GM18505 (cell line): Measurements from ENCODE around the gene AGR2.
"Not testable (repeated sequence)": the region's sequence is repeated elsewhere in the genome, so short reads cannot be mapped to it uniquely, and the experiment has no call there.

Experiments used
- ATAC-seq: cut with Tn5 transposase; IDR thresholded peaks from one replicate; pipeline ENCODE4 v1.9.1; 2021; ENCODE audit not compliant: unreplicated experiment
- POLR2A ChIP-seq: IDR thresholded peaks from 4 replicates; pipeline ENCODE4 v1.6.1; 2011; ENCODE audit warnings: borderline replicate concordance; ENCODE audit not compliant: insufficient read depth, insufficient read length; ENCODE audit errors: extremely low read depth

Gene AGR2

GRCh38 chr7:16778476-16778875, 26.3 kb downstream of the AGR2 start:
- no peak for TF ChIP-seq POLR2A
- ATAC-seq, result no peak

- no peak for ATAC-seq
- no peak for TF ChIP-seq POLR2A
These were observed 28.7 kb downstream of the AGR2 start for GRCh38 chr7:16776053-16776452.

- TF ChIP-seq POLR2A, result no peak
These were observed 29.8 kb downstream of the AGR2 start for GRCh38 chr7:16774986-16775385.

GRCh38 chr7:16774294-16774693, 30.5 kb downstream of the AGR2 start:
- no peak for TF ChIP-seq POLR2A
- ATAC-seq, result no peak

More at GRCh38 chr7:16774986-16775385, 29.8 kb downstream of the AGR2 start:
- no peak for ATAC-seq

GRCh38 chr7:16773884-16774283, 30.9 kb downstream of the AGR2 start:
- no peak for TF ChIP-seq POLR2A
- no peak for ATAC-seq

GRCh38 chr7:16773326-16773725, 31.5 kb downstream of the AGR2 start:
- TF ChIP-seq POLR2A, result no peak
- no peak for ATAC-seq

- no peak for TF ChIP-seq POLR2A
- no peak for ATAC-seq
These were observed 34.0 kb downstream of the AGR2 start for GRCh38 chr7:16770657-16771329.

GRCh38 chr7:16769994-16770393, 34.8 kb downstream of the AGR2 start:
- ATAC-seq, result not testable (repeated sequence)

- no peak for TF ChIP-seq POLR2A
- no peak for ATAC-seq
These were observed 39.4 kb downstream of the AGR2 start for GRCh38 chr7:16765436-16765859.

GRCh38 chr7:16764942-16765341, 39.9 kb downstream of the AGR2 start:
- ATAC-seq, result no peak
- TF ChIP-seq POLR2A, result no peak

GRCh38 chr7:16762177-16762576, 42.6 kb downstream of the AGR2 start:
- ATAC-seq, result no peak
- no peak for TF ChIP-seq POLR2A

GRCh38 chr7:16759840-16760239, 45.0 kb downstream of the AGR2 start:
- no peak for ATAC-seq
- no peak for TF ChIP-seq POLR2A

- ATAC-seq, result no peak
- TF ChIP-seq POLR2A, result no peak
These were observed 45.9 kb downstream of the AGR2 start for GRCh38 chr7:16758631-16759611.

- no peak for TF ChIP-seq POLR2A
These were observed 46.8 kb downstream of the AGR2 start for GRCh38 chr7:16758036-16758435.

GRCh38 chr7:16755397-16755796, 49.4 kb downstream of the AGR2 start:
- no peak for ATAC-seq
- no peak for TF ChIP-seq POLR2A

More at GRCh38 chr7:16758036-16758435, 46.8 kb downstream of the AGR2 start:
- no peak for ATAC-seq

GRCh38 chr7:16754856-16755317, 49.9 kb downstream of the AGR2 start:
- no peak for ATAC-seq
- TF ChIP-seq POLR2A, result no peak
